Measurements from ENCODE around the gene SNRNP200.
"Not testable (repeated sequence)": the region's sequence is repeated elsewhere in the genome, so short reads cannot be mapped to it uniquely, and the experiment has no call there.

Gene SNRNP200

GRCh38 chr2:96274355-96275056 lies 30.8 kb downstream of the SNRNP200 start:
- no peak for DNase-seq (ENCODE audit: low spot score)

DNA sequence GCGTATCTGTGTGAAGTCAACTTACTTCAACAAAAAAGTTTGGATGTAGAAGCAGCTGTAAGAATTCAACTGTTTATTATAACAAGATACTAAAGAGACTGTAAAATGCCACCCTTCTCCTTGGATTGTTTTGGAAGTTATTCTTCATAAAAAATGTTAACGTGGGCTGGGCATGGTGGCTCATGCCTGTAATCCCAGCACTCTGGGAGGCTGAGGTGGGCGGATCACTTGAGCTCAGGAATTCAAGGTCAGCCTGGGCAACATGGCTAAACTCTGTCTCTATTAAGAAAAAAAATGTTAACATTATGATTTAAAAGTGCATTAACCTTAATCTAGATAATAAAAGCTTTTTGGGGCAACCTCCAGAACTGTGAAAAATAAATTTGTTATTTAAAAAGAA lies 31.6 kb downstream of the SNRNP200 start:
- no peak for DNase-seq (ENCODE audit: low spot score)

GRCh38 chr2:96271995-96272394 lies 33.4 kb downstream of the SNRNP200 start:
- no peak for DNase-seq (ENCODE audit: low spot score)

DNA sequence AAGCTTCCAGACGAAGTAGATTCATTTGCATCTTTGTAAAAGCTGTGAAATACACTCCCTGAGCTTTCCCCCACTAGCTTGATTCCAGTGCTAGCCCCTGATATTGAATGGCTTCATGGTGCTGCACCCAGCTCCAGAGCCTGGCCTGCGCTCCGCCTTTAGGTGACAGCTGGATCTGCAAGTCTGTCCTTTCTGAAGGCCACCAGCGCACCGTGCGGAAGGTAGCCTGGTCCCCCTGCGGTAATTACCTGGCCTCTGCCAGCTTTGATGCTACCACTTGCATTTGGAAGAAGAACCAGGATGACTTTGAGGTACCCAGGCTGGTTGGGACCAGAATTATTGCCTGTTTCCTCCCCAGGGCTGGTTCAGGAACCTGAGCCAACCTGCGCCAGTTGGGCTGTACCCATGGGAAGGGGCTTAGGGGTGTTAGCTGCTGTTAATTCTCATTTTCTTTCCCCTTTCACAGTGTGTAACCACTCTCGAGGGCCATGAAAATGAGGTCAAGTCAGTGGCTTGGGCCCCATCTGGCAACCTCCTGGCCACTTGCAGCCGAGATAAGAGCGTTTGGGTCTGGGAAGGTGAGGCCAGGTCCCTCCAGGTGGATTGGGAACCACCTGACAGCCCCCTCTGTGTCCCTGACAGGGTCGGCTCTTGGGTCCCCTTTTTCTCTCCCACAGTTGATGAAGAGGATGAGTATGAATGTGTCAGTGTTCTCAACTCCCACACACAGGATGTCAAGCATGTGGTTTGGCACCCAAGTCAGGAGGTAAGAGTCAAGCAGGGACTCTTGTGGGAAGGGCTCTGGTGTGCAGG lies 38.0 kb downstream of the SNRNP200 start:
- DNase-seq (ENCODE audit: low spot score): peak; percentile 59

GRCh38 chr2:96265840-96266679 lies 39.3 kb downstream of the SNRNP200 start, which contains the start of the genes CIAO1 and TMEM127:
Gene CIAO1, plus strand, starts transcription at chr2:96266225. Its CDS starts 126 bp downstream, at chr2:96266351.
Gene TMEM127, minus strand, starts transcription at chr2:96265997. Its CDS starts 616 bp downstream, at chr2:96265381.
- peak; percentile 97 for DNase-seq (ENCODE audit: low spot score)

DNA sequence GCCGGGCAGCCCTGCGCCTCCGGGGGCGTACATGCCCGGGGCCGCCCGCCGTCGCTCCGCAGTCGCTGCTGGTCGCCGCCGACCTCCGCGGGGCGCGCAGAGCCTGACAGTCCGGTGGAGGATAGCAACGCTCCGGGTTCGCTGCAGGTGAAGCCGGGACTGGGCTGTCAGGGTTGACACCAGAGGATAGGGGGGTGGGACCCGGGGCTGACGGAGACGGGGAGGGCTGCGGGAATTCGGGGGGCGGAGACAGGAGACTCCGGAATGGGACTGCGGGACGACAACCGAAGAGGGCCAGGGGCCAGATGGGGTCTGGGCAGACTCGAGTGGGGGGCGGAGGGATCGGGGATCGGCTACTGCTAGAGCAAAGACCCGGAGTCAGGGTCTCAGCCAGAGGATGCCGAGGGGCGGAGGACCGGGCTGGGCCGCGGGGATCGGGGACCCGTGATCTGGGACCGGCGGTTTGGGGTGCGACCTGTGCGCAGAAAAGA lies 40.0 kb downstream of the SNRNP200 start:
- DNase-seq (ENCODE audit: low spot score): no peak

DNA sequence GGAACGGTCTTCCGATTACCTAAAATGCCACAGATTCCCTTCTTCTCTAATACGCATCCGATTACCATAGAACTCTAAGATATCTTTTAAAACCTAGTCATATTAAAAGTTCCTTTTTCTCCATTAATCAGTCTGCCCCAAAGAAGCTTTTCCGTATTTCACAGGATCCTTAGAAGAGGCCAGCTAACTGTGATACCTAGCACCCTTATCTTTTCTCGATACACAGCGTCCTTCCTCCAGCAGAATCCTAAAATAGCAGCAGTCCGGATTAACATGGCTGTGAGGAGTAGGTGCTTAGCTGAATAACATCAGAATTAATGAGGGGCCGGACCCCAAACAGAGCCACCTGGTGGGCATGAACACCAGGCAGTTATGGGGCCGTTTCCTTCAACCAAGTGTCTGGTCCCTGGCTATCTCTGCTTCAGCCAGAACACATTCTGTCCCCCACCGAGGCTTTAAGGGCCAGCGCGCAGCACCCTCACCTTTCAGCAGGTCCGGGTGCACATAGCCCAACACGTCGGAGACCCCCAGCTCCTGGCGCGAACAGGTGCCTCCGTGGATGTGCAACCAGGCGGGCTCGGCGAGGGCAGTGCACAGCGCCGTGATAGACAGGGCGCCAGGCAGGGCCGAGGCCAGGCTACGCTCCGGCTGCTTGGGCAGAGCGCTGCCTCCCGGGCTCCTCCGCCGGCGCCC lies 40.5 kb downstream of the SNRNP200 start:
- DNase-seq (ENCODE audit: low spot score): no peak

DNA sequence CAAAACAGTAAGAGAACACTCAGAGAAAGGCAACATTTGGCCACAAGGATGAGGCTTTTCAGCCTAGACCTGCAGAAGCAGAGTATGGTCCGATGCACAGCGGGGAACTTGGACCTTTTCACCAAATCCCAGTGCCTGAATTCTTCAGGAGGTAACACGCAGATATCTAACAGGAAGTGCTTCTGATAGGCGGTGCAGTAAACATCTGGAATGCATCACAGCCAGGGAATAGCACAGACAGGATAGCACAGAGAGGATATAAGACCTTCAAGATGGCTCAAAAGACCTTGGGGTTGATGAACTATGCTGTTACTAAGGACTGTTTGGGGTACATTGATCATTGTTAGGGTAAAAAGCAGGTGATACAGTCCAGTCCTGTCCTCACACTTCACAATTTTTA lies 41.3 kb downstream of the SNRNP200 start:
- no peak for DNase-seq (ENCODE audit: low spot score)

GRCh38 chr2:96262306-96262705 lies 43.0 kb downstream of the SNRNP200 start:
- no peak for DNase-seq (ENCODE audit: low spot score)

GRCh38 chr2:96261328-96262003 lies 43.9 kb downstream of the SNRNP200 start:
- no peak for DNase-seq (ENCODE audit: low spot score)

DNA sequence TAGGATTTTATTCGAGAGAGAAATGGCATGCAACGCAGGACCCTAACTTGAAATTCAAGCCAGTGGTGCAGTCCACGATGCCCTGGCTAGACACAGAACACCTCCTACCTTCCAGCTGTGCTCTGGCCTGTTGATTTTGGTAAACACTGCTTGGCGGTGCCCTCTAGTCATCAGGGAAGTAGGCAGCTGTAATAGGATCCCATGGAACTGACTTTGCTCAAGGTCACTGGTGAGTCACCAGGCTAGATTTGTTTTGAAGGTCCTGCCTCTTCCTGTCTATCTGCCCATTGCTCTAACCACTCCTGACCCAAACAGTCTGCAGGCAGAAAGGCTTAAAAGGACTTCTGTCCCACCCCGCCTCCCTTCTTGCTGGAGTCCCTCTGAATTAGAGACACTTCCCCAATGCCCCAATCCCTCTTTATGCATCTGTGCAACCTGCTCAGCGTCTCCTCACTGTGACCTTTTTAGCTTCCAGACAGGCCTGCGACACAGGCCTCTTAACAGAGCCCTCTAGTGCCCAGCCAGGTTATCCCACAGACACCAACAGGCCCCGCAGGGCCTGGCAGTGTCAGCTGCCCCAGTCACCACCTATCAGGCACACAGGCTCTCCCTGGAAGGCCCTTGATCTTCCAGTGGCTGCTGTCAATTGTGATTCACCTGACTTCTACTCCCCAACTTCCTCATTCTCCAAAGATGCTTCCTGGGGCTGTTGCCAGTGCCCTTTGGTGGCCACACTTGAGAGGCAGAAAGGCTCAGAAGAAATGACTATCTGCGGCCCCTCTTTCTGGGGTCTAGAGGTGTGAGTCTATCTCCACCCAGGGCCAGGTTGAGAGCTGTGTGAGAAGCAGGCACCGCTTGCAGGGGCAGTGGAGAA lies 44.7 kb downstream of the SNRNP200 start:
- peak; percentile 78 for DNase-seq (ENCODE audit: low spot score)

GRCh38 chr2:96259497-96259921 lies 45.8 kb downstream of the SNRNP200 start:
- DNase-seq (ENCODE audit: low spot score): no peak

- no peak for DNase-seq (ENCODE audit: low spot score)
Measured at GRCh38 chr2:96258166-96259022, 47.0 kb downstream of the SNRNP200 start.

DNA sequence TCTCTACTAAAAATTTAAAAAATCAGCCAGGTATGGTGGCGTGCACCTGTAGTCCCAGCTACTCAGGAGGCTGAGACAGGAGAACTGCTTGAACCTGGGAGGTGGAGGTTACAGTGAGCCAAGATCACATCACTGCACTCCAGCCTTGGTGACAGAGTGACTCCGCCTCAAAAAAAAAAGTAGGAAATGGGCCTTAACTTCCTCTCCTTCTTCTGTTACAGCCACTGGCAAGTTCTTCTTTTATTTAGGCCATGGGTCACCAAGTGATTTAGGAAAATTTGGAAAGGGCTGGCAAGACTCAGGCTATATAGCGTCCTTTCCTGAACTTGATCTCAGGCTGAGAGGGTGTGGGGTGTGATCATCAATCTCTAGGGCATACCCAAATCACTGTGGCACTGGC lies 47.6 kb downstream of the SNRNP200 start:
- not testable (repeated sequence) for DNase-seq (ENCODE audit: low spot score)

DNA sequence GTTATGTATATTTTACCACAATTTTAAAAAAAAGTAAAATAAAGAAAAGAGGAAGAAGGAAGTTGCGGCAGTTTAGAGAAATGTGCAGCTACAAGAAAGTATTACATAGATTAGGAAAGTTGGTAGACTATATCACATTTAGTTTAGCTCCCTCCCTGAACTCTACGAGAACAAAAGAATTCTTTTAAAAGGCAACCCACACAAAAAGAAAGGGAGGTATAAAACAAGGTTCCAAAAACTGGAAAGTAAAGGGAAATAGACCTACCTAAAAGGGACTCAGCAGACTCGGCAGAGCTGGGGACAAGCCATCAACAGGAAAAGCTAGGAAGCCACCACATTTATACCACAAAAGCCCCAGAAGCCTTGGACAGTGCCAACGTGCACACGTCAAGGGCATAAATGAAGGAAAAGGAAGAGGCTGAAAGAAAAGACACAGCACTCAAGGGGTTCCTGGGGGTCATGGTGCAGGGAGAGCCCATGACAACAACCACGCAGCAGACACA lies 48.7 kb downstream of the SNRNP200 start:
- DNase-seq (ENCODE audit: low spot score): no peak

GRCh38 chr2:96254571-96254970 lies 50.8 kb downstream of the SNRNP200 start:
- DNase-seq (ENCODE audit: low spot score): no peak

DNA sequence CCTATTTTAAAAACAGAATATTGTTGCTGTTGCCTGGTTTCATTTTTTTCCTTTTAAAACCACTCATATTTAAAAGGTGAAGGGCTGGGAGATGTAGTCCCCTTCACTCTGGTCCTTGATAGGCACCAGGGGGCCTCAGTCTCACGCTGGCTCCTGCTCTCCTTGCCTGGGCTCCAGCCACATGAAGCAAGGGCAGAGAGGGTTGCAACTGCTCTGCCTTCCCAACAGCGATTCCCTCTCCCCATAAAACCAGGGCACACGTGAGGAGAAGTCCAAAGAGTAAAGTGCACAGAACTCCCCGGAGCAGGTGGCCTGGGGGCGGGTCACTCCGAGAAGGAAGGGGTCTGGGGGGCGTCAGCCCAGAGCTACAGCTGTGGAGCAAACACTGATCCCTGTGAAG lies 52.3 kb downstream of the SNRNP200 start:
- no peak for DNase-seq (ENCODE audit: low spot score)

DNA sequence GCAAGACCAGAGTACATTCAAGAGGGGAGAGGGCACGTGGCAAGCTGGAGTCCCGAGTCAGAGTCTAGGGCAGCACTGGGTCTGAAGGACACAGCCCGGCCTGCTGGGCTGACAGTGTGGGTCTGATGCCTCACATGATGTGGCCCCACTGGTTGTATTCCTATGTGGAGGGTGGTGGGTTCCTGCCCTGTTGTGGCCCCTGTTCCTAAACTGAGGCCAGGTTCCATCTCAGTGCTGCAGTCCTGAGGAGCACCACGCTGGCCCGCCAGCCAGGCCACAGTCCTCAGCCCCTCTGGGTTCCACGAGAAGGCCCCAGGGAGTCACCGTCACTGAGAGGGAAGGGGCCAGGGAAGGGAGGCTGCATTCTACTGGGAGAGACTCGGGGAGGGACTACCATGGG lies 52.8 kb downstream of the SNRNP200 start:
- no peak for DNase-seq (ENCODE audit: low spot score)

All from LoVo (cell line).